Cardiac muscle cell (in vitro differentiated cells and primary cell): ENCODE results near the gene C10orf105. TPM values are rescaled to one million over a fixed set of nuclear protein-coding genes. Genes with fewer than 3 reads are reported as not detected.
A peak's percentile ranks its signal among the peaks of the same experiment; 100 is the strongest.

Source experiments
- DNase-seq, 2 donors: peaks; one replicate each; pipeline versions ENCODE4 v3.0.0 to v3.0.0-alpha.2; 2010 to 2017; ENCODE audit warnings: low read depth in 1 of 2, low spot score in 1 of 2
- H3K27ac ChIP-seq: fragments of 200-600 bp; sonication (generic); 2 replicates; pipeline ENCODE4 v1.5.1; 2016
- H3K27me3 ChIP-seq: fragments of 200-600 bp; sonication (generic); 2 replicates; pipeline ENCODE4 v1.6.0; 2016; ENCODE audit warnings: control low read depth
- H3K36me3 ChIP-seq: fragments of 200-600 bp; sonication (generic); 2 replicates; pipeline ENCODE4 v1.5.1; 2016; ENCODE audit warnings: control low read depth
- H3K4me1 ChIP-seq: fragments of 200-600 bp; sonication (generic); 2 replicates; pipeline ENCODE4 v1.8.1; 2017; ENCODE audit warnings: low read depth, mild to moderate bottlenecking, mixed run types
- H3K4me3 ChIP-seq: fragments of 200-600 bp; sonication (generic); 2 replicates; pipeline ENCODE4 v1.5.1; 2016; ENCODE audit warnings: mild to moderate bottlenecking
- H3K9me3 ChIP-seq: fragments of 200-600 bp; sonication (generic); 2 replicates; pipeline ENCODE4 v1.5.1; 2017; ENCODE audit warnings: low read depth, mild to moderate bottlenecking, control low read depth
- polyA plus RNA-seq: library from polyadenylated mRNA; unstranded; fragments of >200 nt; fragmentation: Nextera tagmentation; extraction: Ambion mirVana; gene quantifications from 2 replicates; pipeline ENCODE4 v1.2.1, GENCODE V29; 2016
- total RNA-seq: library from RNA; depleted of rRNA; stranded (reverse); fragments of >200 nt; gene quantifications from 2 replicates; pipeline ENCODE4 v1.2.3, GENCODE V29; 2016
- TF ChIP-seq, protein P1 (sequence below): IDR thresholded peaks from 2 replicates; pipeline ENCODE4 v1.5.1; 2012; ENCODE audit warnings: low read depth, mild to moderate bottlenecking, low read length

C10orf105 gene
- total and polyA plus RNA-seq, 2 experiments from 2014 or later: 0.03 TPM; not detected in 1

DNA sequence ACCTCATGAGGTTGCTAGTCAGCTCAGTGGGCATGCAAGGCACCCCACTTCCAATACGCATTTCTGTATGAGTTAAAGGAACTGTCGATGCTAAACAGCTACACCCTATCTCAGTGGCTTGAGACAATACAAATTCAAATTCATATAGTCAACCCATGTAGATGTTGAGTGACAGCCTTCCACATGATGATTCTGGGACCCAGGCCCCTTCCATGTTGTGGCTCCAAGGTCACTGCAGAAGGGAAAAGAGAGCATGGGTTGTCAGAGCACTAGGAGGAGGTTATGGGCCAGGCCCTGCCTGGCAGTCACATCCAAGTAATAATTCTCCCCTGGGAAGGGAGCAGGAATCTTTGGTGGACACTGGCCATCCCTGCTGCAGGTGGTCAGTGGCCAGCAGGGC lies 28.2 kb downstream of the C10orf105 start:
- Histone ChIP-seq H3K27ac (no peak overlapping the region), H3K9me3 (no peaks in the 10 kb centered on the region), H3K36me3 (no peaks in the 10 kb centered on the region), H3K4me3 (no peak overlapping the region), H3K27me3 (no peaks in the 10 kb centered on the region), H3K4me1 (peaks cover 10% of the 10 kb centered on the region)
- TF ChIP-seq, protein P1, sequence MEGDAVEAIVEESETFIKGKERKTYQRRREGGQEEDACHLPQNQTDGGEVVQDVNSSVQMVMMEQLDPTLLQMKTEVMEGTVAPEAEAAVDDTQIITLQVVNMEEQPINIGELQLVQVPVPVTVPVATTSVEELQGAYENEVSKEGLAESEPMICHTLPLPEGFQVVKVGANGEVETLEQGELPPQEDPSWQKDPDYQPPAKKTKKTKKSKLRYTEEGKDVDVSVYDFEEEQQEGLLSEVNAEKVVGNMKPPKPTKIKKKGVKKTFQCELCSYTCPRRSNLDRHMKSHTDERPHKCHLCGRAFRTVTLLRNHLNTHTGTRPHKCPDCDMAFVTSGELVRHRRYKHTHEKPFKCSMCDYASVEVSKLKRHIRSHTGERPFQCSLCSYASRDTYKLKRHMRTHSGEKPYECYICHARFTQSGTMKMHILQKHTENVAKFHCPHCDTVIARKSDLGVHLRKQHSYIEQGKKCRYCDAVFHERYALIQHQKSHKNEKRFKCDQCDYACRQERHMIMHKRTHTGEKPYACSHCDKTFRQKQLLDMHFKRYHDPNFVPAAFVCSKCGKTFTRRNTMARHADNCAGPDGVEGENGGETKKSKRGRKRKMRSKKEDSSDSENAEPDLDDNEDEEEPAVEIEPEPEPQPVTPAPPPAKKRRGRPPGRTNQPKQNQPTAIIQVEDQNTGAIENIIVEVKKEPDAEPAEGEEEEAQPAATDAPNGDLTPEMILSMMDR: no peak
- DNase-seq: no peak

DNA sequence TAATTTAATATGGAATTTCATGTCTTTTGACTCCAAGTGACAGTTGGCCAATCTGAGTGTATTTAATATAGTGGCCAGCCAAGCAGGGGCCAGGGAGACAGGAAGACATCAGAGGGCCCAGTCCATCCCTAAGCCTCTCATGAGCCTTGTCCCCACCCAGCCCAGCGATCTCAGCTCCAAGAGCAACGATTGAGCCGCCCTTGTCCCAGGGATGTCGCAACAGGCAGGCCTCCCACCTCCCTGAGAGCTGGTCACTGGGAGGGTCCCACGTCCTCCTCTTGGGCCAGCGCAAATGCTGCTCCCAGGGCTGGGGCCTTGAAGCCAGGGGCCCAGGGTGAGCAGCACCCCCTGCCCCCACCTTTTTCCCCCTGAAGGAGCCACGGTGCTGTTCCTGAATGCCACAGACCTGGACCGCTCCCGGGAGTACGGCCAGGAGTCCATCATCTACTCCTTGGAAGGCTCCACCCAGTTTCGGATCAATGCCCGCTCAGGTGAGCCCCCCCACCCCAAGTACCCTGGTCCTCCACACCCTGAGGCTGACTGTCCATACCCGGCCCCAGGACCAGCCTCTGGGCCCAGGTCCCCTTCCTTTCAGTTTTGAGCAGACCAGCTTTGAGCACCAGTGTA lies 29.4 kb downstream of the C10orf105 start:
- no peak overlapping the region for H3K27ac ChIP-seq
- H3K36me3 ChIP-seq: no peaks in the 10 kb centered on the region
- no peaks in the 10 kb centered on the region for H3K9me3 ChIP-seq
- TF ChIP-seq, protein P1: no peak
- no peak for DNase-seq
- H3K4me1 ChIP-seq: peaks cover 22% of the 10 kb centered on the region
- no peak overlapping the region for H3K4me3 ChIP-seq
- no peaks in the 10 kb centered on the region for H3K27me3 ChIP-seq

DNA sequence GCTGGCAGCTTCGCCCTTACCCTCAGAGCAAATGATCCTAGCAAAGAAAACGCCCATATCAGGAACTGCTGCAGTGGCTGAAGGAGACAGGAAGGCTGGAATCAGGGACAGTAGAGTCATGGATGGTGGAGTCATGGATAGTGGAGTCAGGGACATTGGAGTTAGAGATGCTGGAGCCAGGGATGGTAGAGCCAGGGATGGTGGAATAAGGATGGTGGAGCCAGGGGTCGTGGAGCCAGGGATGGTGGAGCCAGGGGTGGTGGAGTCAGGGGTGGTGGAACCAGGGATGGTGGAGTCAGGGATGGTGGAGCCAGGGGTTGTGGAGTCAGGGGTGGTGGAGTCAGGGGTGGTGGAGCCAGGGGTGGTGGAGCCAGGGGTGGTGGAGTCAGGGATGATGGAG lies 31.3 kb downstream of the C10orf105 start:
- Histone ChIP-seq H3K36me3 (no peaks in the 10 kb centered on the region), H3K27me3 (peaks cover 3% of the 10 kb centered on the region), H3K4me3 (no peak overlapping the region), H3K9me3 (no peaks in the 10 kb centered on the region), H3K4me1 (peaks cover 23% of the 10 kb centered on the region), H3K27ac (no peak overlapping the region)
- TF ChIP-seq, protein P1: no peak
- no peak for DNase-seq

DNA sequence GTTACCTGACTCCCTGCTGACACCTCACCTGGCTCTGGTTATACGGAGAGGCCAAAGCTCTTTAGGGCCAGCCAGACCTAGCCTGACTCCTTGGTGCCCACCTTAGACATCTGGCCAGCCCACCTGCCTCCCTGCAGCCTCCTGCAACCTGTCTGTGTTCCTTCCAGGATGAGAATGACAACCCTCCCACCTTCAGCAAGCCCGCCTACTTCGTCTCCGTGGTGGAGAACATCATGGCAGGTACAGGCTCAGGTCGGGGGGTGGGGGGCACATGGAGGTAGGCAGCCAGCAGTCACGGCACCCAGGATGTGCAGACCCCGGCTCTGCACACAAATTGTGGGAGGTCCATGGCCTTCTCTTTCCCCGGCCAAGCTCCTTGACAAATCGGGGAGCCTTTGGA lies 32.1 kb downstream of the C10orf105 start:
- Histone ChIP-seq H3K27ac (no peak overlapping the region), H3K27me3 (peaks cover 6% of the 10 kb centered on the region), H3K4me3 (no peak overlapping the region), H3K36me3 (no peaks in the 10 kb centered on the region), H3K4me1 (peaks cover 23% of the 10 kb centered on the region), H3K9me3 (no peaks in the 10 kb centered on the region)
- no peak for DNase-seq
- TF ChIP-seq, protein P1: no peak

DNA sequence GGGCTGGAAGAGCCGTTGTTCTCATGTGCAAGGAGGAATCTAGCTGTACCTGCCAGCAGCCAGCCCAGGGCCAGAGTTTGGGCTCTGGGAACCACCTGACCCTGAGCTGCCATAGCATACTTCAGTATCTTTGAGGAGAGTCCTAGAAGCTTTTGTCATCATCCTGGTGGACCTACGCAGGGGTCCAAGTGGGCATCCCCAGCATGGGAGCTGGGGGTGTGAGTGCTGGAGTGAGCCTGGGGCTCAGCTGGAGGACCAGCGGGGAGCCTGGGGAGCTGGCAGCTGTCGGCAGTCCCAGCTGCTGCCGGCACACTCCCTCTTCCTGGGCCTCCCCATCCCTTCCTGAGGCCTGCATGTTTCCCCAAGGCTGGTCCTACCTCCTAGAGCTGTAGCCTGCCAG lies 32.5 kb downstream of the C10orf105 start:
- H3K4me3 ChIP-seq: no peak overlapping the region
- H3K9me3 ChIP-seq: no peaks in the 10 kb centered on the region
- no peaks in the 10 kb centered on the region for H3K36me3 ChIP-seq
- TF ChIP-seq, protein P1: no peak
- peaks cover 6% of the 10 kb centered on the region for H3K27me3 ChIP-seq
- no peak for DNase-seq
- peak overlapping the region; percentile 31 for H3K27ac ChIP-seq
- H3K4me1 ChIP-seq: peaks cover 23% of the 10 kb centered on the region
